OCI-LY7 (cell line): ENCODE measurements around the gene LY6G5C. TPM values are rescaled to one million over a fixed set of nuclear protein-coding genes. Genes with fewer than 3 reads are reported as not detected.

ENCODE experiments used
- BruUV-seq: library from RNA; stranded (reverse); fragments of 400-500 nt; replicated peaks from 2 replicates; lab custom pipeline; 2021; lab: Mats Ljungman, UMichigan
- CTCF ChIA-PET: fragments of 300-600 bp; sonication (Branson Sonifier 250); formaldehyde crosslinking; loops from one replicate; lab custom pipeline; 2022; ENCODE audit warnings: antibody characterized with exemption; ENCODE audit not compliant: unreplicated experiment; lab: Charles Lee
- POLR2A ChIA-PET: fragments of 300-600 bp; sonication (Branson Sonifier 250); formaldehyde crosslinking; loops from one replicate; lab custom pipeline; 2022; ENCODE audit warnings: antibody characterized with exemption; lab: Charles Lee
- DNase-seq: peaks from one replicate; pipeline ENCODE4 v3.0.0-alpha.2; 2015; ENCODE audit warnings: low spot score
- H2AFZ ChIP-seq: fragments of 200-600 bp; sonication (generic), shearing (Covaris generic); 2 replicates; pipeline ENCODE4 v1.6.1; 2014; ENCODE audit warnings: mild to moderate bottlenecking, antibody characterized with exemption, low read length, moderate library complexity
- H3K27ac ChIP-seq: fragments of 200-600 bp; sonication (generic); 2 replicates; pipeline ENCODE4 v1.5.1; 2014; ENCODE audit warnings: mixed run types, low read depth, mild to moderate bottlenecking, moderate library complexity, low read length, inconsistent platforms; ENCODE audit not compliant: poor library complexity, severe bottlenecking
- H3K36me3 ChIP-seq: fragments of 200-600 bp; sonication (generic); 2 replicates; pipeline ENCODE4 v1.6.1; 2014; ENCODE audit warnings: mild to moderate bottlenecking, antibody characterized with exemption, low read length, moderate library complexity, mixed read lengths; ENCODE audit not compliant: insufficient read depth
- H3K4me1 ChIP-seq: fragments of 200-600 bp; sonication (generic); 2 replicates; pipeline ENCODE4 v1.5.1; 2014; ENCODE audit warnings: mild to moderate bottlenecking, low read length; ENCODE audit not compliant: insufficient read depth, poor library complexity, severe bottlenecking
- H3K4me2 ChIP-seq: fragments of 200-600 bp; sonication (generic); 2 replicates; pipeline ENCODE4 v1.6.1; 2014; ENCODE audit warnings: mild to moderate bottlenecking, low read length
- H3K4me3 ChIP-seq: fragments of 200-600 bp; sonication (generic); 2 replicates; pipeline ENCODE4 v1.5.1; 2014; ENCODE audit warnings: mild to moderate bottlenecking, low read depth, low read length; ENCODE audit not compliant: poor library complexity, severe bottlenecking
- H3K79me2 ChIP-seq: fragments of 200-600 bp; sonication (generic); 2 replicates; pipeline ENCODE4 v1.6.1; 2016; ENCODE audit warnings: low read depth, mild to moderate bottlenecking, low read length, moderate library complexity, mixed read lengths; ENCODE audit not compliant: insufficient read depth
- H3K9me2 ChIP-seq: fragments of 200-600 bp; sonication (generic); 2 replicates; pipeline ENCODE4 v1.6.1; 2016; ENCODE audit warnings: mild to moderate bottlenecking, low read length, mixed read lengths; ENCODE audit not compliant: insufficient read depth
- H3K9me3 ChIP-seq: fragments of 200-600 bp; sonication (generic); 2 replicates; pipeline ENCODE4 v1.6.1; 2014; ENCODE audit warnings: mild to moderate bottlenecking, mixed run types, low read length, mixed read lengths
- H4K20me1 ChIP-seq: fragments of 200-600 bp; sonication (generic); 2 replicates; pipeline ENCODE4 v1.6.1; 2014; ENCODE audit warnings: mild to moderate bottlenecking, antibody characterized with exemption, low read length, moderate library complexity, mixed read lengths; ENCODE audit not compliant: insufficient read depth
- CTCF ChIP-seq: fragments of 200-600 bp; sonication (generic); conservative IDR thresholded peaks from 2 replicates; pipeline ENCODE4 v1.5.1; 2014; ENCODE audit warnings: mild to moderate bottlenecking, antibody characterized with exemption, low read length, moderate library complexity, mixed read lengths
- EZH2phosphoT487 ChIP-seq: fragments of 200-600 bp; sonication (generic); IDR thresholded peaks from 2 replicates; pipeline ENCODE4 v1.6.1; 2018; ENCODE audit warnings: low read depth, borderline replicate concordance, mild to moderate bottlenecking, mixed run types, antibody characterized with exemption, low read length, moderate library complexity, mixed read lengths
- intact Hi-C: fragments of 100-400 bp; cut with micrococcal nuclease; formaldehyde crosslinking; loops from one replicate; pipeline ENCODE4 v1.10.0; 2022; ENCODE audit not compliant: unreplicated experiment
- total RNA-seq, 2 experiments: library from RNA; depleted of rRNA in 1 of 2; stranded (reverse); fragments of >200 nt in 1 of 2; shearing (Covaris generic) in 1 of 2; gene quantifications; 2 replicates each; pipeline ENCODE4 v1.2.3, GENCODE V29; 2014 to 2022

The LY6G5C gene
- total RNA-seq, 2 experiments from 2014 or later = 1.8 to 3.5 TPM

GRCh38 chr6:31725502-31726350, 44.9 kb upstream of the LY6G5C start:
- H3K27ac ChIP-seq = no peak overlapping the region
- H3K4me2 ChIP-seq = no peak overlapping the region
- no peaks in the 10 kb centered on the region for H3K79me2 ChIP-seq
- H3K4me3 ChIP-seq = no peak overlapping the region
- H4K20me1 ChIP-seq = no peaks in the 10 kb centered on the region
- no peak for TF ChIP-seq CTCF
- peaks cover 41% of the 10 kb centered on the region for H3K4me1 ChIP-seq
- BruUV-seq = no TSS peak
- no peaks in the 10 kb centered on the region for H3K9me3 ChIP-seq
- H3K9me2 ChIP-seq = no peaks in the 10 kb centered on the region
- peaks cover 30% of the 10 kb centered on the region for H3K36me3 ChIP-seq
- H2AFZ ChIP-seq = no peak overlapping the region
- DNase-seq = no peak
- CTCF ChIA-PET = no interaction called here
- intact Hi-C loops = loop anchor here (2.0 kb wide), 2 partner anchors 23 to 45 kb away; partner anchors contain the start of genes ABHD16A and LY6G5C
- POLR2A ChIA-PET = interaction anchor here (0.6 to 1.9 kb wide), 5 partner anchors 11 to 815 kb away, joined by 3 to 7 read pairs (median 4); partner anchors contain the start of gene LY6G6D

GRCh38 chr6:31723980-31724691, 43.3 kb upstream of the LY6G5C start:
- Histone ChIP-seq H3K36me3 (peaks cover 24% of the 10 kb centered on the region; the same call in 1 of the 2 replicates), H3K9me2 (no peaks in the 10 kb centered on the region), H2AFZ (no peak overlapping the region), H3K27ac (no peak overlapping the region), H3K4me1 (peaks cover 27% of the 10 kb centered on the region), H3K9me3 (no peaks in the 10 kb centered on the region), H3K4me3 (no peak overlapping the region), H3K79me2 (no peaks in the 10 kb centered on the region), H3K4me2 (no peak overlapping the region), H4K20me1 (no peaks in the 10 kb centered on the region)
- no TSS peak for BruUV-seq
- intact Hi-C loops = no loop called here
- ChIA-PET POLR2A (interaction anchor here (0.9 to 1.9 kb wide), 2 partner anchors 9 to 21 kb away, joined by 3 to 7 read pairs; partner anchors contain the start of genes ABHD16A and LY6G6D), CTCF (interaction anchor here (0.6 kb wide), 1 partner anchor 34 kb away, joined by 3 read pairs; no protein-coding TSS in a partner anchor)
- TF ChIP-seq EZH2phosphoT487 (no peak), CTCF (no peak)
- no peak for DNase-seq
